Vagina (tissue), 2 donors: ENCODE measurements around the gene SELENBP1. TPM values are rescaled to one million over a fixed set of nuclear protein-coding genes. Genes with fewer than 3 reads are reported as not detected.
"Not testable (repeated sequence)": the region's sequence is repeated elsewhere in the genome, so short reads cannot be mapped to it uniquely, and the experiment has no call there.

Experiments used
- DNase-seq, 2 donors: peaks; one replicate each; pipeline ENCODE4 v3.0.0-alpha.2; 2017; ENCODE audit errors: extremely low spot score in 2 of 2
- H3K27ac ChIP-seq: fragments of 200-600 bp; sonication (generic); one replicate; pipeline ENCODE4 v1.5.1; 2019
- H3K27me3 ChIP-seq: fragments of 200-600 bp; sonication (generic); one replicate; pipeline ENCODE4 v1.5.1; 2019
- H3K36me3 ChIP-seq, 2 donors: fragments of 200-600 bp; sonication (generic); one replicate each; pipeline ENCODE4 v1.5.1; 2017 to 2019
- H3K4me1 ChIP-seq: fragments of 200-600 bp; sonication (generic); one replicate; pipeline ENCODE4 v1.5.1; 2019
- H3K4me3 ChIP-seq, 2 donors: fragments of 200-600 bp; sonication (generic); 1 replicate in 1 of 2; 2 replicates in 1 of 2; pipeline ENCODE4 v1.5.1; 2016 to 2019
- H3K9me3 ChIP-seq: fragments of 200-600 bp; sonication (generic); one replicate; pipeline ENCODE4 v1.5.1; 2019
- CTCF ChIP-seq, 3 experiments: fragments of 450-650 bp in 2 of 3; fragments of 200-600 bp in 1 of 3; sonication (generic) in 1 of 3; IDR thresholded peaks; one replicate each; pipeline ENCODE4 v1.5.1; 2017 to 2019; ENCODE audit warnings: antibody characterized with exemption in 3 of 3, mild to moderate bottlenecking in 2 of 3, moderate library complexity in 2 of 3
- POLR2A ChIP-seq, 2 donors: fragments of 450-650 bp; IDR thresholded peaks; one replicate each; pipeline ENCODE4 v1.6.1; 2017; ENCODE audit warnings: antibody characterized with exemption in 2 of 2, mild to moderate bottlenecking in 2 of 2, moderate library complexity in 2 of 2
- POLR2AphosphoS5 ChIP-seq, 2 donors: sonication (generic); formaldehyde crosslinking; IDR thresholded peaks; one replicate each; pipeline ENCODE4 v1.9.0; 2017; ENCODE audit warnings: antibody characterized with exemption in 2 of 2, mild to moderate bottlenecking in 2 of 2, low read depth in 1 of 2; ENCODE audit not compliant: insufficient read depth in 1 of 2
- intact Hi-C: fragments of 100-400 bp; cut with DNase I; formaldehyde crosslinking; loops from one replicate; pipeline ENCODE4 v1.15.1; 2023
- total RNA-seq: library from RNA; depleted of rRNA; stranded (reverse); fragments of >200 nt; gene quantifications from one replicate; pipeline ENCODE4 v1.2.3, GENCODE V29; 2016

The SELENBP1 gene
- total RNA-seq, 1 donor from 2014 or later, result 30.9 TPM

GRCh38 chr1:151361883-151362282, 10.6 kb downstream of the SELENBP1 start:
- Histone ChIP-seq H3K9me3 (no peaks in the 10 kb centered on the region), H3K4me1 (no peaks in the 10 kb centered on the region), H3K27me3 (no peaks in the 10 kb centered on the region), H3K36me3 (peaks cover 0 to 13% of the 10 kb centered on the region in 2 donors), H3K27ac (no peak overlapping the region), H3K4me3 (no peak overlapping the region)
- intact Hi-C loops, result no loop called here
- DNase-seq, result no peak
- TF ChIP-seq CTCF (IDR thresholded peaks at IDR 0.05) (no peak), POLR2AphosphoS5 (IDR thresholded peaks at IDR 0.05; ENCODE audit: insufficient read depth in 1 of 2, low read depth in 1 of 2) (no peak), POLR2A (IDR thresholded peaks at IDR 0.05) (no peak)

GRCh38 chr1:151356696-151357095, 15.8 kb downstream of the SELENBP1 start:
- Histone ChIP-seq H3K27me3 (no peaks in the 10 kb centered on the region), H3K27ac (no peak overlapping the region), H3K4me1 (no peaks in the 10 kb centered on the region), H3K4me3 (no peak overlapping the region), H3K9me3 (no peaks in the 10 kb centered on the region), H3K36me3 (no peaks in the 10 kb centered on the region)
- intact Hi-C loops, result no loop called here
- DNase-seq, result no peak
- no peak for TF ChIP-seq CTCF (IDR thresholded peaks at IDR 0.05)
- TF ChIP-seq POLR2A (IDR thresholded peaks at IDR 0.05), result no peak
- no peak for TF ChIP-seq POLR2AphosphoS5 (IDR thresholded peaks at IDR 0.05; ENCODE audit: insufficient read depth in 1 of 2, low read depth in 1 of 2)

GRCh38 chr1:151352021-151352718, 20.3 kb downstream of the SELENBP1 start:
- no peak for TF ChIP-seq CTCF (IDR thresholded peaks at IDR 0.05)
- no peak for TF ChIP-seq POLR2AphosphoS5 (IDR thresholded peaks at IDR 0.05; ENCODE audit: insufficient read depth in 1 of 2, low read depth in 1 of 2)
- TF ChIP-seq POLR2A (IDR thresholded peaks at IDR 0.05), result no peak
- Histone ChIP-seq H3K27me3 (no peaks in the 10 kb centered on the region), H3K9me3 (no peaks in the 10 kb centered on the region), H3K4me1 (peaks cover 4% of the 10 kb centered on the region), H3K36me3 (no peaks in the 10 kb centered on the region), H3K4me3 (no peak overlapping the region), H3K27ac (no peak overlapping the region)
- no peak for DNase-seq
- intact Hi-C loops, result no loop called here

- DNase-seq, H3K9me3 ChIP-seq, H3K27me3 ChIP-seq, intact Hi-C loops, H3K27ac ChIP-seq, H3K36me3 ChIP-seq, H3K4me3 ChIP-seq: not testable (repeated sequence)
- peaks cover 16% of the 10 kb centered on the region for H3K4me1 ChIP-seq
Observed at GRCh38 chr1:151350323-151350722, 22.2 kb downstream of the SELENBP1 start.

- H3K36me3 ChIP-seq, result peaks cover 0 to 17% of the 10 kb centered on the region in 2 donors
- H3K4me3 ChIP-seq, result peak overlapping the region; percentile 65 to 73
- no peak for DNase-seq
- peaks cover 16% of the 10 kb centered on the region for H3K4me1 ChIP-seq
- no peaks in the 10 kb centered on the region for H3K27me3 ChIP-seq
- peak overlapping the region; percentile 91 for H3K27ac ChIP-seq
- intact Hi-C loops, result no loop called here
- TF ChIP-seq POLR2A (IDR thresholded peaks at IDR 0.05), result no peak
- H3K9me3 ChIP-seq, result no peaks in the 10 kb centered on the region
Observed at GRCh38 chr1:151347523-151348246, 24.8 kb downstream of the SELENBP1 start.
